Stimulated activated CD4-positive, alpha-beta T cell treated with anti-CD3 and anti-CD28 coated beads, Interleukin-1b, Interleukin-23, amount 100 ng/mL, for 1 hour (primary cell): ENCODE measurements around the gene MIX23.
"Not testable (repeated sequence)": the region's sequence is repeated elsewhere in the genome, so short reads cannot be mapped to it uniquely, and the experiment has no call there.

ENCODE experiments used
- DNase-seq, 2 donors: peaks; one replicate each; pipeline ENCODE4 v3.0.0-alpha.2; 2020; ENCODE audit warnings: low read depth in 2 of 2

Gene MIX23

DNA sequence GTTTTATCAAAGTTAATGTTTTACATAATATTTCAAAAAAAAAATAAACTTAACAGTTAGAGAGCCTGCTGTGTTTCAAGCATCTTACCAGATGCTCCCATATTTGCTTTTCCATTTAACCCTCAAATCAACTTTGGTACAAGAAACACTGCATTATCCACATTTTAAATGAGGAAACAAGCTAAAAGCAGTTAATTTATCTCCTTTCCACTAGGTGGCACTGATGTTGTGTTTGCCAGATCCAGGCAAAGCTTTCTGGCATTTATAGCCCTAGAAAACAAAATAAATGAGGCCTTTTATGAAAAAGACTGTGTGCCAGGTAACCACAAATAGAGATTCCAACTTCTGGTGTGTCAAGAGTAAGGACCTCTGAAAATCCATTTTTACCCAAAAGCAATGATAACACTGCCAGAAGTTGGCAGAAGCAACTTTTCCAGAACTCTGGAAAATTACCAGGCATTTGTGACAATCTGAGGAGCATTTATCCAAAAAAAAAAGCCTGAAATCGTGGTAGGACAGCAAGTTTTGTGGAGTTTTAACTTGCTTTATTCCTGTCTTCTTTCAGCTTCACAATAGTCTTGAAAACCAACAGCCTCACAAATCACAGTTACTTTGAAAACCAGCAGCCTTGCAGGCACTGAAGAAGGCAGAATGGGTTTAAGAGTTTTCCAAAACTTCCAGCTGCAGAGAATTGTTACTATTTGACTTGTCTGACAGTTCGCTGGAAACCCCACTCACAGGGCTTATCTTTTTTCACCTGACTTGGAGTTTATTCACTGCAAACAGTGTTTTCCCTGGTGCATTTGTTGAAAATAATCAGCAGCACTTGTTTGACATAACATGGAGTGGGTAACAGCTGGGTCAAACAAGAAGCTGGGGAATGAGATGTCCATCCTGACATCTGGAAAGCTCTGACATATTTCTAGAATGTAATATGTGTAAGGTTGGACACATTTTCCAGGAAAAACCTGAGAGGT lies 10.1 kb upstream of the MIX23 start:
- DNase-seq, result no peak

- no peak for DNase-seq
Measured at GRCh38 chr3:122391681-122392446, 8.8 kb upstream of the MIX23 start.

GRCh38 chr3:122390665-122391064 lies 7.6 kb upstream of the MIX23 start:
- DNase-seq, result no peak

DNA sequence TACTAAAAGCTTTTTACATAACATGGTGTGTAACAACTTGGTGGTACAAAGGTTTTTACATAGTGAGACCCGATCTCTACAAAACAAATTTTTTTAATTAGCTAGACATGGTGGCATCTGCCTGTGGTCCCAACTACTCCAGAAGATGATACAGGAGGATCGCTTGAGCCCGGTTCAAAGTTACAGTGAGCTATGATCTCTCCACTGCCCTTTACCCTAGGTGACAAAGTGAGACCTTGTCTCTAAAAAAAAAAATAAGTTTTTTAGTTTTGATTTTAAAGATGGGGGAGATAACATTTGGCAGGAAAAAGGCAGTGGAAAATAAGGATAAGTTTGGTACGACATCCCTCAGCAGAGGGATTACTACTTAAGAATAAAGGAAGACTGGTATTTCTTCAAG lies 6.9 kb upstream of the MIX23 start:
- DNase-seq, result no peak

- no peak for DNase-seq
Measured at GRCh38 chr3:122389197-122389596, 6.2 kb upstream of the MIX23 start.

DNA sequence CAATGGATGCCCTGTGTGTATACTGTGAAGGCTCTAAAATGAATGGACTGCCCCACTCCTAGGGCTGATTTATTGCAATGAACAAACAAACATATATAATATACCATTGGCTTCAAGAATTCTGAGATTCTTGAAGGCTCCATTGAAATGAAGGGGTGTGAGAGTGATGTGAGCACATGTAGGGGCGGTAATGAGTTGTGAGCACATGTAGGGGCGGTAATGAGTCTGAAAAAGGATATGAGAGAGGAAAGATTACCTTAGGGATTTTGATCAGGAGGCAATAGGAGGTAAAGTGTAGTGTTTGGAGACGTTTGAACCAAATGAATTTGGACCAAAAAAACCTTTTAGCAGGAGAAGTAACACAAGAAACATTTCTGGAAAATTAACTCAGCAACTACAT lies 4.7 kb upstream of the MIX23 start:
- DNase-seq, result no peak

DNA sequence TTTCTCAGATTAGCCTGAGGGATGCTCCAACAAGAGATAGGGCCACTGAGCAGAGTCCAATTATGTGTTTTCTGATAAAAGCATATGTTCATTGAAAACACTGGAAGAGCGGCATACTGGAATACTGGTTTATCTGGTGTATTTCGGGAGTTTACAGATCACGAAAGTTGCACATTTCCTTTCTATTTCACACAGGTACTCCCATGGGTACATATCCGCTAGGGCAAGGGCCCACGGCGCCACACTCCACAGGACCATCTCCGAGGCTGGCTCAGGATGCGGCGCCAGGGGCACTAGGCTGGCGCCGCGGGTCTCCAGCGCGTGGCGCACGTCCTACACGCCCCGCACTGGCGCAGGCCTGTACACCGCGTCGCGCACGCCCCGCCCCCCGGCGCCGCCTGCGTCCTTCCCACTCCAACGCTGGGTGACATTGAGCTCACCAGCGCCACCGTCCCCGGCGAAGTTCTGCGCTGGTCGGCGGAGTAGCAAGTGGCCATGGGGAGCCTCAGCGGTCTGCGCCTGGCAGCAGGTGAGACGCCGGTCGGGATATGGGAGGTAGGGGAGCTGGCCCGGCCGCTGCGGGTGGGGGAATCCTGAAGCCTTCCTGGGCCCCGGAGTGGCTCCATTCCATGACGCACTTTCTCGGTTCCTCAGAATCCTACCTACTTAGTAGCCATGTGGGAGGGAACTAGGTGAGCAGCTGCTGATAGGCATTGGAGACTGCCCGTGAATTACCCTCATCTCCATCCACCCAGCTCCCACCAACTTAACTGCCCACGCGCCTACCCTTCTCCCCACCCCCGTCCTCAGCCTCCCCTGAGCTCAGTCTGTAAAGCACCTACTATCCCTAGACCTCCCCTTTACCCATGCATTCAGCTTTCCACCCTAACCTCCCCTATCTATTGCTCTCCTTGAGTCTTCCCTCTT lies 1.0 kb upstream of the MIX23 start, which contains the start of gene FAM162A:
Gene FAM162A (plus strand): TSS at position 412 of the 927 bp plus-strand sequence. CDS start 84 bp downstream, at position 496.
- DNase-seq, result peak; percentile 83 to 86

DNA sequence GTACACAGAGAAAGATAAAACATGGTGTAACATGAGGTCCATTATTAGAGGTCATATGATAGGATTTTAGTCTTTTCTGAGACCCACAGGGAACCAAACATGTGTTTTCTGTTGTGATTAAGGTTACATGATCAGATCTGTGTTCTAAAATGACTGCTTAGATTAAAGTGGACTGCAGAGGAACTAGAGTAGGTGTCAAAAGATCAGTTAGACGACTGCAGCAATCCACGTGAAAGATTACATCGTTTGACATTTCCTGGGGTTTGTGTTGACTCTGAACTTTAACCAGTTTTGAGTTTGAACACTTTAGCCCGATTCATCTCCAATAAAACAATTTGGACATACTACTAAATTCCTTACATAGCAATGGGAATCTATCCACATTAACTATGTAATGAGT lies 5.1 kb downstream of the MIX23 start:
- no peak for DNase-seq

DNA sequence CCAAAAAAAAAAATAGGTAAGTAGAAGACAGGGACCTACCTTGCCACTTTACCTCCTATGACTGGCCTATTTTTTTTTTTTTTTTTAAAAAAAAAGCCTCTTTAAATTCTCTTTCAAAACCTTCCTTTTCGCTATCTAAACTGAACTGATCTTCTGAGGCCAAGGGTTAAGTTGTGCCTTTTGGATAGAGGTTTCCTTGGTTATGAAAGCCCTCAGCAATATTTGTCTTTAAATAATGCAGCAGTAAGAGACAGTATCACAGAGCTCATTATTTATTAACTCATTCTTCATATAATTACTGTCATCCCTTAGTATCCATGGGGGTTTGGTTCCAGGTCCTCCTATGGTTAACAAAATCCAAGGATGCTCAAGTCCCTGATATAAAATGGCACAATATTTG lies 9.0 kb downstream of the MIX23 start:
- no peak for DNase-seq

DNA sequence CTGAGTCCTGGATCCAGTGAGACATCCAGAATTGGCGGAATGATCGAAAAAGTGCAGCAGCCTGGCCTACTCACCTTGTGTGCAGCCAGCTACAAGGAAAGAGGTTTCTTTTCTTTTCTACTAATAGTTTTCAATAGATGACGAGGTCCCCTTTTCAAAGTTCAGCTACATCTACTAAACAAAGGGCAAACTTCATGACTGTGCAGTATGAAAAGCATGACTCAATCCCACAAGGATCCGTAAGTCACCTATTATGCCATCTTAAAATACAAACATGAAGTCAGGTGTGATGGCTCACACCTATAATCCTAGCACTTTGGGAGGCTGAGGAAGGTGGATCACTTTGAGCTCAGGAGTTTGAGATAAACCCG lies 16.7 kb downstream of the MIX23 start:
- DNase-seq, result no peak

DNA sequence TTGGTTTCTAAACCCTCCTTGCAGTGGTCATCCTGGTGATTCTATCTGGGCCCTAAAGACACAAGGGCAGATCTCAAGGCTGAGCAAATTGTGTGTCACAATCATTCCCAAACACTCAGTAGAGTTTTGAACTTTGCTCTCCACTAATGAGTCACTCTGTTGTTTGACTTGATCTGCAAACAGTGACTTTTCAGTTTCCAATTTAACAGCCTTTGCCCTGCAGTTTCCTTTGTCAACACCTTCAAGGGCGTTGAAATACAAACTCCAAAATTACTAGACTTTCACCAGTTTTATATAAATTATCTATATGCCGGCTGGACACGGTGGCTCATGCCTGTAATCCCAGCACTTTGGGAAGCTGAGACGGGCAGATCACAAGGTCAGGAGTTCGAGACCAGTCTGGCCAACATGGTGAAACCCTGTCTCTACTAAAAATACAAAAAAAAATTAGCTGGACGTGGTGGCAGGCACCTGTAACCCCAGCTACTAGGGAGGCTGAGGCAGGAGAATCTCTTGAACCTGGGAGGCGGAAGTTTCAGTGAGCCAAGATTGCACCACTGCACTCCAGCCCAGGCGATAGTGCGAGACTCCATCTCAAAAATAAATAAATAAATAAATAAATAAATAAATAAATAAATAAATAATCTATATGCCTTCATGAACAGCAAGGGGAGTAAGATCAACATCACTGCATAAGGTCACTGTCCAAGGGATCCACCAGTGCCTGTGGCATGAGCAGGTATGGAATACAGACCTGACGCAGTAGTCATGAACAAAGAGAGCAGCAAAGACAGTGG lies 17.3 kb downstream of the MIX23 start:
- DNase-seq, result not testable (repeated sequence)

GRCh38 chr3:122365073-122365472 lies 18.0 kb downstream of the MIX23 start:
- no peak for DNase-seq

DNA sequence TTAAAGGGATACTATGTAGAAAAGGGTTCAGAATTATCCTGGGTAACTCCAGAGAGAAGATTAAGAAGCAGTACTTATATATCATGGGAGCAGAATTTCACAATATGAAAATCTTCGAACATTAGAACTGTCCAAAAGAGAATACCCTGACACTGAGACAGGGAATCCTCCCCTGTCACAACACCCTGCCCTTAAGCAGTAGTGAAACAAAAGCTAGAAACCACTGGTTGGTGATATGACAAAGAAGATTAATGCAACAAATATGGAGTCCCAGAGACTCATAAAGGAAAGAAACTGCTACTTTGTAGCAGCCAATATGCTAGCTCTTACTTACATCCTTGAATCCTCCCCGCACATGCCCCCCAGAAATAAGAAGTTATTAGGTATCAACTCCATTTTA lies 18.5 kb downstream of the MIX23 start:
- DNase-seq, result no peak

DNA sequence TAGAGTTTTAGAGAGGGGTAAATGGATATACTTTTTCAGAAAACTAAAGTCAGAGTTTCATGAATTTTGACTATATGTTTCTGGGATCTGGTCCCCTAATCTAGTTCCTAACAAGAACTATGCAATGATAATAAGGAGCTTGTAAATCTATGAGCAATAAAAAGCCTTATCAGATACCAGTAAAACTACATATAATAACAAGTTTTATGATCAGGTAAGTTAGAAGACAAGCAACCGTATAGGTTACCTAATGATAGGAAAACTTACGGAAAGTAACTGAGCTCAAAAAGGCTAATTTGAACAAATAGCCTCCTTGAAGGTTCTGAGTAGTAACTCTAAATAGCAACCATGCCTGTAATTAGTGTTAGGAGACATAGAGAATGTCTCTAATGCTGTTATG lies 21.0 kb downstream of the MIX23 start:
- no peak for DNase-seq

GRCh38 chr3:122358703-122359032 lies 24.4 kb downstream of the MIX23 start:
- no peak for DNase-seq

DNA sequence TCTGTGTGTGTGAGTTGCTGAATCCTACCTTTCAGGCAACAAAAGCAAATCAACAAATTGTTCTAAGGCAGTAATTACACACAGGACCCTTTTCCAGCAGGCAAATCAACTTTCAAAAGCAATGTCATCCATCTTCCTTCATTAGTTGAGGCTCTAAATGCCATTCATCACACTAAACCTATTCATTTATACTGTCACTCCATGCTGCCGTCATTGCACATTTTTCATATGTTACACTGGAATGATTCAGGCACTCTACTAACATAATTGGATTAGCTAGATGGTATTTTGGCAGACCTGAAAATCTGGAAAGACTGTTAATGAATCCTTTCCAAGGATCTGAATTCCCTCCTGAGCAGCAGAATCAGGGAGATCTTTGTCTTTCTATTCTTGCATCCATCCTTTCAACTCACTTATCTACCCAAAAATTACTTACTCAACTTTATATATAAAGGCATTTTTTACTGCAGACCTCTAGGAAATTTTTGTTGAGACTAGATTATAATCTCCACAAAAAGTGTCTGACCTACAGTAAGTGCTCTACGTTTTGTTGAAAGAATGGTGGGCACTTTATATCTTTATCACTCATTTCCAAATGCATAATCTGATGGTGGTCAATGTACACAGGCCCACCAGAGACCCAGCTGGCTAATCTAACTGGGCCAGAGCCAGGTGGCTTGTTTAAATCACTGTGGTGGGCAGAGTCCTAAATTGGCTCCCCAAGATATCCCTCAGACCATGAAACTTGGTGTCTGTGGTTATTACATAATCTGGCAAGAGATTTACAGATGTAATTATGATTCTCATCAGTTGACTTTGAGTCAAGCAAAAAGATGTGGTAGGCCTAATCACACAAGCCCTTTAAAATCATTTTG lies 25.0 kb downstream of the MIX23 start:
- DNase-seq, result no peak

DNA sequence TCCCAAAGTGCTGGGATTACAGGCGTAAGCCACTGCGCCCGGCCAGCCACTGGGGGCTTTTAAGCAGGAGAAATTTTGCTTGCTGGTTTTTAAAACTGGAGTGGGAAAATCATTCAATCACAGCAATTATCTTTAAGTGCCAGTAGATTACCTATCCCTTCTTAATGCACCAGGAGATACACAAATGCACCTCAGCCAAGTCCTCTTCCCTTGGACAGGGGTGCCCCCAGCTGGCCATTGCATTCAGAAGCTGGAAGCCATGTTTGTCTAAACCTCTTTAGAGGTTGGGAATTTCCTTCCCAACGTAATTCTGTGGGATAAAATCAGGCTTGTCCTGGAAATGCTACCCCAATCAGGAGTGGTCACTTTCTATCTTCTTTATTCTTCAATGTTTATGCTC lies 26.6 kb downstream of the MIX23 start:
- DNase-seq, result no peak

DNA sequence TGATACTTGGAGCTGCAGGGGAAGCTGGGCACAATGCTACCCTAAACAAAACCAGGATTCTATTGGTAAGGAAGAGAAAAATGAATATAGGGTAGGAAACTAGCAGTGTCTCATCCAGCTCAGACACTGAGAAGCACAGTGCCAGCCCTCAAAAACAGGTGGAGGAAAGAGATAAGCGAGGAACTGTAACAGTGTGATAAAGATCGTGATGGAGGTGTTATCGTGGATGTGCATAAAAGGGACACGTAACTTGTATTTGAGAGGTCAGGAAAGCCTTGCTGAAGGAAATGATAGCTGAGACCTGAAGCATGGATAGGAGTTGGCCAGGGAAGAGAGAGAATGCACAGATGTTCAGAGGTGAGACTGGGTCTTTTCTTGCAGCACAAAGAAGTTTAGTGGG lies 27.4 kb downstream of the MIX23 start:
- DNase-seq, result no peak

DNA sequence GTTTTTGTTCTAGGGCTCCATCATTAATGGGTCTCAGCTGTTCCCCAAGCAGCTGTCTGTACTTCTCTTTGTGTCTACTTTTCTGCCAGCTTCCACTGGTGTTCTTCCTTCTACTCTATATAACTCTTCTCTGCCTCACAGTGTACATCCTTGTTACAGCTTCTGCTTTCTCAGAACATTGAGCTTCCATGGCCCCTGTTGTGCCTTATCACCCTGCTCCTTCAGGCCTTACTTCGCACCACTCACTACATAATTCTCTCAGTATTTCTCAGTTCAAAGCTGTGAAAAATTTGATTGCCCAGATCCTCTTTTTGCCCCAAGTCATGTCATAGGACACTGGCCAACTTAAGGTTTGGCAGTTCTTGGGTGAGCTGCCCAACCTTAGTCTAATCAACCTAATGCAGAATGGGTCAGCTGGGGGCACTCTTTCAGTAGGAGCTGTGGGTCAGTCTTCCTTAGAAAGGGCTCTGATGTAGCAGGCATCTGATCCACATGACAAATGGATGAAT lies 29.1 kb downstream of the MIX23 start:
- no peak for DNase-seq

DNA sequence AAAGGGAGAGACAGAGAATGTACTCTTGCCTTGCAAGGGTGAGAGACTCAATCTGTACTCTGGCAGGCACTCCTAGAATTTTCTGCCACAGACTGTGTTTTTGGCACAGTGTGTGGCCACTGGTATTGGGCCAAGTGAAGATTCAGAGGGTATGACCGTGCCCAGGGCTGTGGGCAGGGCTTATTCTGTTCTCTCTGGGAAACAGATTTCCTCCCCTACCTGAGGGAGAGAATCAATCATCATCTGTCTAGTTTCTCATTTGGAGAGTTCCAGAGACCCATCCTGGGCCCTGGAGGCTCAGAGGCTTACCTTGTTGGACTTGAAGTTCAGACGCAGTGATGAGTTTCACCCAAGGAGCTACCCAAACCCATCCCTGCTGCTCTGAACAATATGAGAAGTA lies 29.8 kb downstream of the MIX23 start:
- no peak for DNase-seq
